BE2C (cell line): ENCODE measurements around the gene MLIP.

Experiments
- DNase-seq: peaks from one replicate; pipeline ENCODE4 v3.0.0-alpha.2; 2020
- H3K27me3 ChIP-seq: fragments of 250-450 bp; sonication (Bioruptor Pico); 2 replicates; pipeline ENCODE4 v1.5.1; 2020; ENCODE audit warnings: mild to moderate bottlenecking
- H3K36me3 ChIP-seq: fragments of 250-450 bp; sonication (Bioruptor Pico); 2 replicates; pipeline ENCODE4 v1.5.1; 2020; ENCODE audit warnings: mild to moderate bottlenecking
- H3K4me1 ChIP-seq: fragments of 250-450 bp; sonication (Bioruptor Pico); 2 replicates; pipeline ENCODE4 v1.5.1; 2020
- H3K4me3 ChIP-seq: 2 replicates; pipeline ENCODE4 v1.5.1; 2011; ENCODE audit warnings: low read depth, low read length
- H3K9me3 ChIP-seq: fragments of 250-450 bp; sonication (Bioruptor Pico); 2 replicates; pipeline ENCODE4 v1.5.1; 2020
- CTCF ChIP-seq: IDR thresholded peaks from 2 replicates; pipeline ENCODE4 v1.5.1; 2012; ENCODE audit warnings: mild to moderate bottlenecking, low read depth, low read length

Gene MLIP

GRCh38 chr6:54083287-54083686, 28.0 kb upstream of the MLIP start:
- no peaks in the 10 kb centered on the region for H3K4me1 ChIP-seq
- no peaks in the 10 kb centered on the region for H3K36me3 ChIP-seq
- H3K4me3 ChIP-seq: no peak overlapping the region
- no peaks in the 10 kb centered on the region for H3K9me3 ChIP-seq
- H3K27me3 ChIP-seq: no peaks in the 10 kb centered on the region
- DNase-seq: no peak
- TF ChIP-seq CTCF: no peak

GRCh38 chr6:54084231-54084630, 27.0 kb upstream of the MLIP start:
- no peaks in the 10 kb centered on the region for H3K9me3 ChIP-seq
- H3K36me3 ChIP-seq: no peaks in the 10 kb centered on the region
- no peak overlapping the region for H3K4me3 ChIP-seq
- no peak for TF ChIP-seq CTCF
- no peaks in the 10 kb centered on the region for H3K4me1 ChIP-seq
- H3K27me3 ChIP-seq: no peaks in the 10 kb centered on the region
- DNase-seq: no peak

- no peak for TF ChIP-seq CTCF
- H3K27me3 ChIP-seq: no peaks in the 10 kb centered on the region
- no peak overlapping the region for H3K4me3 ChIP-seq
- H3K4me1 ChIP-seq: no peaks in the 10 kb centered on the region
- no peak for DNase-seq
- H3K9me3 ChIP-seq: no peaks in the 10 kb centered on the region
- H3K36me3 ChIP-seq: no peaks in the 10 kb centered on the region
Observed at GRCh38 chr6:54085047-54085446, 26.2 kb upstream of the MLIP start.

GRCh38 chr6:54085541-54085940, 25.7 kb upstream of the MLIP start:
- TF ChIP-seq CTCF: no peak
- Histone ChIP-seq H3K9me3 (no peaks in the 10 kb centered on the region), H3K4me3 (no peak overlapping the region), H3K4me1 (no peaks in the 10 kb centered on the region), H3K36me3 (no peaks in the 10 kb centered on the region), H3K27me3 (no peaks in the 10 kb centered on the region)
- DNase-seq: no peak

GRCh38 chr6:54086439-54086838, 24.8 kb upstream of the MLIP start:
- no peak for DNase-seq
- Histone ChIP-seq H3K9me3 (no peaks in the 10 kb centered on the region), H3K4me1 (no peaks in the 10 kb centered on the region), H3K4me3 (no peak overlapping the region), H3K36me3 (no peaks in the 10 kb centered on the region), H3K27me3 (no peaks in the 10 kb centered on the region)
- no peak for TF ChIP-seq CTCF

- no peaks in the 10 kb centered on the region for H3K27me3 ChIP-seq
- no peaks in the 10 kb centered on the region for H3K9me3 ChIP-seq
- H3K4me3 ChIP-seq: no peak overlapping the region
- no peaks in the 10 kb centered on the region for H3K36me3 ChIP-seq
- no peak for TF ChIP-seq CTCF
- H3K4me1 ChIP-seq: no peaks in the 10 kb centered on the region
- DNase-seq: no peak
Observed at GRCh38 chr6:54087721-54088120, 23.5 kb upstream of the MLIP start.
